Body of pancreas (tissue), 4 donors: Measurements from ENCODE around the gene CLDN7. TPM values are rescaled to one million over a fixed set of nuclear protein-coding genes. Genes with fewer than 3 reads are reported as not detected.

Source experiments
- ATAC-seq: fragments of 150-250 bp; one replicate; pipeline ENCODE4 v1.9.1; 2016
- DNase-seq, 4 donors: peaks; one replicate each; pipeline ENCODE4 v3.0.0-alpha.2; 2019
- H3K27ac ChIP-seq, 4 donors: fragments of 200-600 bp; sonication (generic); 1 replicate in 3 of 4; 2 replicates in 1 of 4; pipeline versions ENCODE4 v1.5.1 to v1.6.1; 2016 to 2019; ENCODE audit warnings: mild to moderate bottlenecking in 1 of 4, mixed read lengths in 1 of 4, moderate library complexity in 1 of 4
- H3K27me3 ChIP-seq, 2 donors: fragments of 200-600 bp; sonication (generic); one replicate each; pipeline ENCODE4 v1.6.0; 2016; ENCODE audit warnings: mild to moderate bottlenecking in 1 of 2
- H3K36me3 ChIP-seq, 2 donors: fragments of 200-600 bp; sonication (generic); replicated peaks in 1 of 2; 2 replicates each; pipeline ENCODE4 v1.5.1; 2016; ENCODE audit warnings: low read depth in 2 of 2; ENCODE audit not compliant: insufficient read depth in 1 of 2
- H3K4me1 ChIP-seq: fragments of 200-600 bp; sonication (generic); one replicate; pipeline ENCODE4 v1.6.0; 2016
- H3K4me3 ChIP-seq, 2 donors: fragments of 200-600 bp; sonication (generic); 1 replicate in 1 of 2; 2 replicates in 1 of 2; pipeline ENCODE4 v1.5.1; 2016 to 2019
- H3K9me3 ChIP-seq, 3 donors: fragments of 200-600 bp; sonication (generic); 1 replicate in 2 of 3; 2 replicates in 1 of 3; pipeline ENCODE4 v1.5.1; 2016
- CTCF ChIP-seq, 7 experiments: fragments of 450-650 bp in 4 of 7; fragments of 200-600 bp in 3 of 7; sonication (generic) in 3 of 7; IDR thresholded peaks; one replicate each; pipeline ENCODE4 v1.5.1; 2016 to 2019; ENCODE audit warnings: antibody characterized with exemption in 7 of 7
- POLR2A ChIP-seq, 3 donors: fragments of 450-650 bp; IDR thresholded peaks; one replicate each; pipeline ENCODE4 v1.6.1; 2016; ENCODE audit warnings: antibody characterized with exemption in 3 of 3, mild to moderate bottlenecking in 2 of 3
- WGBS, 2 donors: methylation state at CpG; one replicate each; pipeline ENCODE4 v1.1.5; 2017; 5-methylcytosine and 5-hydroxymethylcytosine counted together
- intact Hi-C: fragments of 100-400 bp; cut with DNase I; formaldehyde crosslinking; loops from one replicate; pipeline ENCODE4 v1.15.1; 2023
- total RNA-seq, 2 donors: library from RNA; depleted of rRNA; stranded (reverse); fragments of >200 nt; gene quantifications; one replicate each; pipeline ENCODE4 v1.1.0, GENCODE V29; 2016

Gene CLDN7
- total RNA-seq, 2 donors from 2014 or later = 72.9 to 92.3 TPM

GRCh38 chr17:7285679-7286078 lies 23.4 kb upstream of the CLDN7 start:
- Histone ChIP-seq H3K4me1 (peaks cover 19% of the 10 kb centered on the region), H3K27me3 (no peaks in the 10 kb centered on the region), H3K36me3 (no peaks in the 10 kb centered on the region), H3K27ac (no peak overlapping the region), H3K4me3 (no peak overlapping the region), H3K9me3 (no peaks in the 10 kb centered on the region)
- intact Hi-C loops = loop anchor here (5.0 to 10.0 kb wide), 2 partner anchors 57 to 221 kb away; no protein-coding TSS in a partner anchor
- ATAC-seq = no peak
- TF ChIP-seq CTCF (IDR thresholded peaks at IDR 0.05) (no peak), POLR2A (IDR thresholded peaks at IDR 0.05) (no peak)
- DNase-seq = no peak
- WGBS, 2 donors = 86 to 91% methylated on average over 12 of the region's 12 CpGs

DNA sequence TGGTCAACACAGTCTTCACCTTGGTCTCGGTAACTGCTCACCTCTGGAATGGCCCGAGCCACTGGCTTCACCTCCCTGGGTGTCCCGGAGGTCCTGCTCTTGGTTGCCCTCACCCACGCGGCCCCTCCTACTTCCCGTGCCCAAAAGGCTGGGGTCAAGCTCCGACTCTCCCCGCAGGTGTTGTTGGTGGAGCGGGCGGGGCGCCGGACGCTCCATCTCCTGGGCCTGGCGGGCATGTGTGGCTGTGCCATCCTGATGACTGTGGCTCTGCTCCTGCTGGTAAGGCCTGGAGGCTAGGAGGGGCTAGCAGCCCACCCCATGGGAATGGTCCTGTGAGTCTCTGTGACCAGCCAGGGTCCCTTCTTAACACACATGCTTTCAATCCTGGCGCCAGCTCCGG lies 22.6 kb upstream of the CLDN7 start:
- Histone ChIP-seq H3K9me3 (no peaks in the 10 kb centered on the region), H3K4me1 (peaks cover 24% of the 10 kb centered on the region), H3K36me3 (no peaks in the 10 kb centered on the region), H3K27me3 (no peaks in the 10 kb centered on the region), H3K4me3 (no peak overlapping the region), H3K27ac (no peak overlapping the region)
- DNase-seq (no peak), ATAC-seq (no peak)
- WGBS, 2 donors = 80 to 95% methylated on average over 1 to 16 of the region's 16 CpGs
- intact Hi-C loops = loop anchor here (5.0 to 10.0 kb wide), 2 partner anchors 57 to 220 kb away; no protein-coding TSS in a partner anchor
- TF ChIP-seq CTCF (IDR thresholded peaks at IDR 0.05) = no peak
- no peak for TF ChIP-seq POLR2A (IDR thresholded peaks at IDR 0.05)

DNA sequence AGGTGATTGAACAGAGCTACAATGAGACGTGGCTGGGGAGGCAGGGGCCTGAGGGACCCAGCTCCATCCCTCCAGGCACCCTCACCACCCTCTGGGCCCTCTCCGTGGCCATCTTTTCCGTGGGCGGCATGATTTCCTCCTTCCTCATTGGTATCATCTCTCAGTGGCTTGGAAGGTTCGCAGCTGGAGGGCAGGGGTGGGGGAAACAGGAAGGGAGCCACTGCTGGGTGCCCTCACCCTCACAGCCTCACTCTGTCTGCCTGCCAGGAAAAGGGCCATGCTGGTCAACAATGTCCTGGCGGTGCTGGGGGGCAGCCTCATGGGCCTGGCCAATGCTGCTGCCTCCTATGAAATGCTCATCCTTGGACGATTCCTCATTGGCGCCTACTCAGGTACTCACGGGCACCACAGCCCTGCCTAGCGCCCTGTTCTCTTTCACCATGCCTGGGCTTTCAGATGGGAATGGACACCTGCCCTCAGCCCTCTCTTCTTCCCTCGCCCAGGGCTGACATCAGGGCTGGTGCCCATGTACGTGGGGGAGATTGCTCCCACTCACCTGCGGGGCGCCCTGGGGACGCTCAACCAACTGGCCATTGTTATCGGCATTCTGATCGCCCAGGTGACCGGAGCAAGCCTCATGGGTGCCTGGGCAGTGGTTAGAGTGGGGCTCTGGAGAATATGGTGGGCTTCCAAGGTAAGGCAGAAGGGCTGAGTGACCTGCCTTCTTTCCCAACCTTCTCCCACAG lies 21.4 kb upstream of the CLDN7 start:
- Histone ChIP-seq H3K27ac (no peak overlapping the region), H3K36me3 (no peaks in the 10 kb centered on the region), H3K27me3 (no peaks in the 10 kb centered on the region), H3K4me3 (no peak overlapping the region), H3K4me1 (peaks cover 24% of the 10 kb centered on the region), H3K9me3 (no peaks in the 10 kb centered on the region)
- no peak for DNase-seq
- 82 to 88% methylated on average over 16 to 18 of the region's 18 CpGs for WGBS, 2 donors
- ATAC-seq = no peak
- no peak for TF ChIP-seq POLR2A (IDR thresholded peaks at IDR 0.05)
- TF ChIP-seq CTCF (IDR thresholded peaks at IDR 0.05) = no peak
- intact Hi-C loops = loop anchor here (10.0 kb wide), 1 partner anchor 219 kb away; no protein-coding TSS in a partner anchor

DNA sequence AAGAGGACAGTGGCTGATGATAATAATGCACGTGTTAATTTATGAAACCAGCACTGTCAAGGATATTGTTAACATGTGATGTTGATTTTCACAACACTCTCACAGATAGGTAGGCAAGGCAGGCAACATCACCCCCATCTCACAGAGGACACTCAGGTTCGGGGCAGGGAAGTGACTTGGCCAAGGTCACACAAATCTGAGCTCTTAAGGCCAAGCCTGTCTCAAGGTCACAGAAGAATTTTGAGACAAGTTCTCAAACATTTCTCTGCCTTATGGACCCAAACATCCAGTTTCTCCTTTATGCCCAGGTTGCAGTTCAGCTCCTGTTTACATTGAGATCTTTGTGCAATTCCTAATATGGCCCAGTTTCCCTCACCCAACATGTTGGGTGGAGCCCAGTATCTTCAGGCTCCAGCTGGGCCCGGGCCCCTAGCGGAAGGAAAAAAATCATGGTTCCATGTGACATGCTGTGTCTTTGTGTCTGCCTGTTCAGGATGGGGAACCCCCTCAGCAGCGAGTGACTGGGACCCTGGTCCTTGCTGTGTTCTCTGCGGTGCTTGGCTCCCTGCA lies 20.6 kb upstream of the CLDN7 start:
- ATAC-seq (no peak), DNase-seq (no peak)
- peaks cover 24% of the 10 kb centered on the region for H3K4me1 ChIP-seq
- no peak overlapping the region for H3K27ac ChIP-seq
- WGBS, 2 donors = 41 to 51% methylated on average over 4 to 6 of the region's 6 CpGs
- H3K27me3 ChIP-seq = no peaks in the 10 kb centered on the region
- no peaks in the 10 kb centered on the region for H3K9me3 ChIP-seq
- H3K36me3 ChIP-seq = no peaks in the 10 kb centered on the region
- TF ChIP-seq CTCF (IDR thresholded peaks at IDR 0.05) = no peak
- no peak for TF ChIP-seq POLR2A (IDR thresholded peaks at IDR 0.05)
- no peak overlapping the region for H3K4me3 ChIP-seq
- intact Hi-C loops = loop anchor here (10.0 kb wide), 1 partner anchor 218 kb away; no protein-coding TSS in a partner anchor
